GM10248 (cell line): ENCODE data around the gene CHSY1.

Source experiments
- CTCF ChIA-PET: fragments of 300-600 bp; sonication (Branson Sonifier 250); formaldehyde crosslinking; extraction: SDS; loops from one replicate; lab custom pipeline; 2021; ENCODE audit warnings: antibody characterized with exemption; lab: Yijun Ruan, JAX
- POLR2A ChIA-PET: fragments of 350-650 bp; sonication (Branson Sonifier 250); formaldehyde crosslinking; extraction: SDS; loops from one replicate; lab custom pipeline; 2020; ENCODE audit warnings: antibody characterized with exemption; lab: Yijun Ruan, JAX
- DNase-seq: peaks from one replicate; pipeline ENCODE4 v3.0.0; 2012; ENCODE audit errors: extremely low spot score
- CTCF ChIP-seq: IDR thresholded peaks from 2 replicates; pipeline ENCODE4 v1.5.1; 2012; ENCODE audit warnings: mild to moderate bottlenecking, low read depth; ENCODE audit errors: extremely low read depth, missing control alignments, control extremely low read depth

Gene CHSY1

GRCh38 chr15:101145362-101145761, 106.5 kb downstream of the CHSY1 start:
- DNase-seq, result no peak
- no peak for TF ChIP-seq CTCF
- ChIA-PET CTCF (interaction anchor here (0.9 kb wide), 1 partner anchor 55 kb away, joined by 3 read pairs; no protein-coding TSS in a partner anchor), POLR2A (no interaction called here)

GRCh38 chr15:101143321-101143720, 108.5 kb downstream of the CHSY1 start:
- no peak for TF ChIP-seq CTCF
- POLR2A ChIA-PET, result no interaction called here
- DNase-seq, result no peak
- CTCF ChIA-PET, result interaction anchor here (0.6 to 1.8 kb wide), 7 partner anchors 10 to 801 kb away, joined by 3 to 7 read pairs (median 3); partner anchors contain the start of gene CHSY1

- ChIA-PET CTCF (interaction anchor here (1.6 to 1.8 kb wide), 3 partner anchors 10 to 800 kb away, joined by 3 to 7 read pairs (median 6); partner anchors contain the start of gene CHSY1), POLR2A (no interaction called here)
- no peak for DNase-seq
- TF ChIP-seq CTCF, result no peak
Observed at GRCh38 chr15:101142711-101143110, 109.1 kb downstream of the CHSY1 start.

- CTCF ChIA-PET, result interaction anchor here (1.6 to 1.8 kb wide), 3 partner anchors 11 to 800 kb away, joined by 3 to 7 read pairs (median 6); partner anchors contain the start of gene CHSY1
Observed at GRCh38 chr15:101141926-101142527, 109.8 kb downstream of the CHSY1 start.

GRCh38 chr15:101140697-101141065, 111.2 kb downstream of the CHSY1 start:
- ChIA-PET CTCF (interaction anchor here (0.6 to 1.4 kb wide), 4 partner anchors 9 to 118 kb away, joined by 3 to 8 read pairs (median 4); no protein-coding TSS in a partner anchor), POLR2A (no interaction called here)

More at GRCh38 chr15:101141926-101142527, 109.8 kb downstream of the CHSY1 start:
- POLR2A ChIA-PET, result no interaction called here
- no peak for TF ChIP-seq CTCF
- no peak for DNase-seq

GRCh38 chr15:101139986-101140696, 111.7 kb downstream of the CHSY1 start:
- DNase-seq, result no peak
- no peak for TF ChIP-seq CTCF
- POLR2A ChIA-PET, result no interaction called here
- CTCF ChIA-PET, result interaction anchor here (0.6 to 2.1 kb wide), 6 partner anchors 10 to 118 kb away, joined by 3 to 8 read pairs (median 4); partner anchors contain the start of gene CHSY1

More at GRCh38 chr15:101140697-101141065, 111.2 kb downstream of the CHSY1 start:
- no peak for DNase-seq
- no peak for TF ChIP-seq CTCF
